GM18520 (cell line): ENCODE measurements around the gene LETM1.

ENCODE experiments used
- ATAC-seq: cut with Tn5 transposase; IDR thresholded peaks from one replicate; pipeline ENCODE4 v1.9.1; 2021; ENCODE audit not compliant: unreplicated experiment

Gene LETM1

DNA sequence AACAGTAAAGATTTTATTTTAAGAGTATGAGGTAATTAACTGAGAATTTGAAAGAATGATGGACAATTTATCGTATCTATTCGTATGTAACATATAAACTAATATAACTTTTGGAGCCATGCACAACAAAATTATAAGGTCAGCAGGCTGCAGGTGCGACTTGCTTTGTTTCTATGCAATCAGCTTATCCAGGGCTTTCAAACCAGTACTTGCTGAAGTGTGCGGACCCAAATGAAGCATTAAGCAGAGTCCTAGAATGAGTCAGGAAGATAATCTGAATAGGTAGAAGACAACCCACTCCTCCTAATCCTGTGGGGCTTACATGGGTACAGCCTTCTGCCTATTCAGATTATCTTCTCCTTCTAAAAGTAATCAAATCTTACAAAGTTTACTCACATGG, 17.3 kb upstream of the LETM1 start:
- ATAC-seq: no peak

DNA sequence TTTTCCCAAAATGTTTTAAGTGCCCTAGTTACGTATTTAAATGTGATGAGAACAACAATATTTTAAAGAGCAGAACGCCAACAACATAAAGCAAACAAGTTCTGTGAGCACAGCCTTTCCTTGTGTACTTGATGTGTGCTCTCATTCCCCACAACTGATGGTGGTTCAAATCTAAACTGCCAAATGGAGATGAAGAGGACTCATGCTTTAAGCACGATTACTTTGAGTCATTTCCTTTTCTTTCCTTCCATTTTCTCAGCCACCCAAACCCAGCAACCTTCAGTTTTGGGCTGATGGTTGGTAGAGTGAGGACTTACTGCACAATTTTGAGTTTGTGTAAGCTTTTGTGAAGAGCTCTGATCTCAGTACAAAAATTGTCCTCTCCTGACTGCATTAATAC, 16.9 kb upstream of the LETM1 start:
- no peak for ATAC-seq

DNA sequence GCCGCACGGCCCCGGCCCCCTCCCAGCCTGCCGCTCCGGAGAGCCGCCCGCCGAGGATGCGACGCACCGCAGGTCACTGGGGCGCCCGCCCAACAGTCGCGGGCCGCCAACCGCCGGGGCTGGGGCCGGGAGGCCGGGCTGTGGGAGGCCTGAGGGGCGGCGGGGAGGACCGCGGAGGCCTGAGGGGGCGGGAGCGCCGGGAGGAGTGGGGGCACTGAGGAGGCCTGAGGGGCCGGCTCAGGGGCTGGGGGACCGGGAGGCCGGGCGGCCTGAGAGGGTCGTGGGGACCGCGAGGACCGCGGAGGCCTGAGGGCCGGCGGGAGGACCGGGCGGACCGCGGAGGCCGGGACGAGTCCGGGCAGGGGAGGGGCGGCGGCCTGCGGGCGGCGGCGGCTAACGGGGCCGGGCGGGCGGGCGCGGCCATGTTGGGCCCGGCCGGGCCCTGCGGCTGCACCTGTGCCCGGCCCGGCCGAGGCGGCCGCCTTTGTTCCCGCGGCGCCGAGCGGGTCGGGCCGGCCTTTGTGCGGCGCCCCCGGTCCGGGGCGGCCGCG, 15.6 kb upstream of the LETM1 start:
- ATAC-seq: peak; percentile 4

DNA sequence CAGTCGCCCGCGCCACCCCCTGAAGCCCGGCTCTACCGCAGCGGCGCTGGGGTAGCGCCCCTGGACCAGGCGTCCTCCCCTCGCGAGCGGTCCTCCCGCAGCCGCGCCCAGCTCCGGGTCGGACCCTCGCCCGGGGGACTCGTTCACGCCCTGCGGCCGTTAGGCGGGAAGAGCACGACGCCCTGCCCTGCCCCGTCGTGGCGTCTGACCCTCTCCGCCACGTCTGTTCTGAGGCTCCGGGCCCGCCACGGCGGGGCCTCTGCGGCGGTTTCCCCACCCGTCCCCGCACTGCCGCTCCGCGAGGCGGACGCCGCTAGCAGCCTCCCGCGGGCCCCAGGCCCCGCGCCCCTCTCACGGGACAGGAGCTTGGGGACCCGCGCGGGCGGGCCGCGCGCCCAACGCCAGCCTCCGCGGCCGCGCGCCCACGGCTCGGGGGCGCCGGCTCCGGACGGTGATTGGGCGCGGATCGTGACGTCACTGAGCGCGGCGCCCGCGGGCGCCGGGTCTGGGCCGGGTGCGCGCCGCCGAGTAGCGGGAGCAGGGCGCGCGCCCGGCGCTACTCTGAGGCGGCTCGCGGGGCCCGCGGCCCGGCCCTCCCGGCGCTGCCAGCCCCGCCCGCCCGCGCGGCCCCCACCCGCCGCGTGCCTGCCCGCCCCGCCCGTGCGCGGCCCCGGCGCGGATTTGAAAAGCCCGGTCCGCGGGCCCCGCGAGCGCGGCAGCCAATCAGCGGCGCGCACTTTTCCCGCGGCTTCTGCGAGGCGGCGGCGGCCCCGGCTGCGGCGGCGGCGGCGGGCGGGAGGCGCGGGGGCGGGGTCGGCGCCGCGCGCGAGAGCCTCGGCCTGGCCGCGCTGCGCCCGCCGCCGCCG, 14.9 kb upstream of the LETM1 start, which contains the start of gene NSD2:
Gene NSD2, plus strand, starts transcription at position 816 of the 866 bp plus-strand sequence. CDS start 29,262 bp downstream, outside the sequence.
- ATAC-seq: peak; percentile 56

DNA sequence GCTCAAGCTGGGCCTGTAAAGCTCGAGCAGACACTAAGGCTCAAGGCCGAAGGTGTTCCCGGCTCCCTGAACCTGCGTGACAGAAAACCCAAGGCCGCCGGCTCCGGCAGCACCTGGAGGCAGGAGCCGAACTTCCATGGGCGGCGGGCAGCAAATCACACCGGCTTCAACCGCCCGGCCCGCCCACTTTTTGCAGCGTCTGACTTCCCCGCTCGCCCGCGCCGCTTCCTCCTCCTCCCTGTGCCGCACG, 14.3 kb upstream of the LETM1 start:
- ATAC-seq: no peak

DNA sequence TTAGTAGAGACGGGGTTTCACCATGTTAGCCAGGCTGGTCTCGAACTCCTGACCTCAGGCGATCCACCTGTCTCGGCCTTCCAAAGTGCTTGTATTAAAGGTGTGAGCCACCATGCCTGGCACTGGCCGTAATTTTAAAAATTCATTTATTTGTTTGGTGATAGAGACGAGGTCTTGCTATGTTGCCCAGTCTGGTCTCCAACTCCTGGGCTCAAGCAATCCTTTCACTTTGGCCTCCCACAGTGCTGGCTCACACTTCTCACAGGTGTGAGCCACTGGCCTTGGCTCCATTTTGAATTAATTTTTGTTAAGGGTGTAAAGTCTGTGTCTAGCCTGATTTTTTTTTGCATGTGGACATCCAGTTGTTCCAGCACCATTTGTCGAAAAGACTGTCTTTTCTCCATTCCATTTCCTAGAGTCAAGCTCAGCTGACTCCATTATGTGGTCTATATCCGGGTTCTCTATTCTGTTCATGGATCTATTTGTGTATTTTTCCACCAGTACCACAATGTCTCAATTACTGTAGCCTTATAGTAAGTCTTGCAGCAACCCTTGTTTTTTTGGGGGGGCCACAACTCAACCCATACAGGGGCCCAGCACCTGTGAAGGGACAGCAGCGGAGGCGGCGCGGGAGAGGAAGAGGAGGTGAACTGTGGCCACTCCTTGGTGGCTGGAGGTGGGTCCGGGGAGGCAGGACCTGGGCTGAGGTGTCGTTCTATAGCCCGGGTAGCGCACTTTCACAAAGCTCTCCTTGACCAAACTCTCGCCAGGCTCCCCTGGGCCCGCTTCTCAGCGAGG, 13.8 kb upstream of the LETM1 start:
- no peak for ATAC-seq

DNA sequence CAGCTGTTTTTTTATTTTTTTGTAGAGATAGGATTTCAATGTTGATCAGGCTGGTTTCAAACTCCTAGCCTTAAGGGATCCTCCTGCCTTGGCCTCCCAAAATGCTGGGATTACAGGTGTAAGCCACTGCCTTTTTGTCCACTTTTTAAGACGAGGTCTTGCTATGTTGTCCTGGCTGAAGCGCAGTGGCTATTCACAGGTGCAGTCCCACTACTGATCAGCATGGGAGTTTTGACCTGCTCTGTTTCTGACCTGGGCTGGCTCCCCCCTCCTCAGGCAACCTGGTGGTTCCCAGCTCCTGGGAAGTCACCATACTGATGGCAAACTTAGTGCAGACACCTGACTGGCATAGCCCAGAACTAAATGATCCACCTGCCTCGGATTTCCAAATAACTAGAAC, 13.0 kb upstream of the LETM1 start:
- no peak for ATAC-seq

DNA sequence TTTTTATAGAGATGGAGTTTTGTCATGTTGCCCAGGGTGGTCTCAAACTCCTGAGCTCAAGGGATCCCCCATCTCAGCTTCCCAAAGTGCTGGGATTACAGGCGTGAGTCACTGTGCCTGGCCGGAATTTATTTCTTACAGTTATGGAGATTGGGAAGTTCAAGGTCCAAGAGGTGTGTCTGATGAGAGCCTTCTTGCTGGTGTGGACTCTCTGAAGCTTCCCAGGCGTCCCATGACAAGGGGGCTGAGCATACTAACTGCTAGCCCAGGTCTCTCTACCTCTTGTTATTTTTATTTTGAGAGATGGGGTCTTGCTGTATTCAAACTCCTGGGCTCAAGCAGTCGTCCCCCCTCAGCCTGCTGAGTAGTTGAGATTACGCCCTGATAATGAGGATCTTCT, 12.3 kb upstream of the LETM1 start:
- no peak for ATAC-seq

DNA sequence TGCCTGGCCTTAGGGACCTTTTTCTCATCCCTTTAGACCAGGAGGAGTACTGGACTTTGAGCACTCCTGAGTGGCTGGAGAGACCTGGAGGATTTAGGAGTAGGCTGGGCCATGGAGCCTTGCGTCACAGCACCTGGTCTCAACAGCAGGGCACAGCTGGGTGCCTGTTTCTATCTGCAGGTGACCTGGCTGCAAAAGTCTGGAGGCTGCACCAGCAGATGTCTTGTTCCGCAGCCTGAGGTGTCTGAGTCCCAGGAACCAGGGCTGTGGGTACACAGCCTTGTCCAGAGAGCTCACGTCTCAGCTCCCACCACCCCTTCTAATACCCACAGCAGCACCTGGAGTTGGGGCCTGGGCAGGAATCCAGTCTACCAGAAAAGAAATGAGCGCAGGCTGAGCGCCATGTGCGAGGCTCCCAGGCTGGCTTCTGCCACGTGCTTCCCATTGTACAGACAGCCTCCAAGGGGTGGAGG, 10.3 kb upstream of the LETM1 start:
- no peak for ATAC-seq

DNA sequence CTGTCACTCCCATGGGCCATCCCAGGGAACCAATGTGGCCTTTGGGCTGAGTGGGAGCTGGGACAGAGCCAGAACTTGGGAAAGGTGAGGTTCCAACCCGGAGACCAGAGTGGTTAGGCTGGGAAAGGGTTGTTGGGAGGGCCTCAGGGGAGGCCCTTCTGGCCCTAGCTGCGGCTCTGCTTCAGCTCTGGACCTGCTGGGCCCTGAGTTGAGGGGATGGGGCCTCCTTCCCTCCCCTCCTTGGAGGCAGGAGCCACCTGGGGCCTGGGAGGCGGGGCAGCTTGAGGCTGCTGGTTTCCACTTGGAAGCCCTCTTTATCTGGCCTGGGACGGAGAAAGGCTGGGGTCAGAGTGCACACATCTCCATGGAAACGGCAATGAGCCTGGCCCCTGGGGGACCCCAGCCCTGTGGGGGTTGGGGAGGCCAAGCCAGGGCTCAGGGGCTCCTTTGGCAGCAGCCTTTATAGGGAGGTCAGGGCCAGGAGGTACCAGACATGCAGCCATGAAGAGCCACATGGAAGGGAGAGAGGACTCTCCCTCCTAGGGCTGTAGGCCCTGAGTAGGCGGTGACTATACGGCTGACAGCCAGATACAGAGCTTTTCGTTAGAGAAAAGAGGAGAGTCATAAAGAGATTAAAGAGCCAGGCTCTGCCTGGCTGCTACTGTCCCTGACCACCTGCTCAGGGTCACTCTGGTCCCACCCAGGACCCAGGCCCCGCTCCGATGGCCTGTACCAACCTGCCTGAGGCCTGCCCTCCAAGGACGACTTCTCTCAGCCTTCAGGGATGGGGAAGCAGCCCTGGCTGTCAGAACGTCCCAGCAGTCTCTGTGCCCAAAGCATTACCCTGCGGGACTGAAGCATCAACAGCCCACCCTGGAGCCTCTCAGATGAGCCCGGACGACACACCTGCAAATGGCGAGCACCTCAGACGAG, 8.4 kb upstream of the LETM1 start:
- no peak for ATAC-seq

DNA sequence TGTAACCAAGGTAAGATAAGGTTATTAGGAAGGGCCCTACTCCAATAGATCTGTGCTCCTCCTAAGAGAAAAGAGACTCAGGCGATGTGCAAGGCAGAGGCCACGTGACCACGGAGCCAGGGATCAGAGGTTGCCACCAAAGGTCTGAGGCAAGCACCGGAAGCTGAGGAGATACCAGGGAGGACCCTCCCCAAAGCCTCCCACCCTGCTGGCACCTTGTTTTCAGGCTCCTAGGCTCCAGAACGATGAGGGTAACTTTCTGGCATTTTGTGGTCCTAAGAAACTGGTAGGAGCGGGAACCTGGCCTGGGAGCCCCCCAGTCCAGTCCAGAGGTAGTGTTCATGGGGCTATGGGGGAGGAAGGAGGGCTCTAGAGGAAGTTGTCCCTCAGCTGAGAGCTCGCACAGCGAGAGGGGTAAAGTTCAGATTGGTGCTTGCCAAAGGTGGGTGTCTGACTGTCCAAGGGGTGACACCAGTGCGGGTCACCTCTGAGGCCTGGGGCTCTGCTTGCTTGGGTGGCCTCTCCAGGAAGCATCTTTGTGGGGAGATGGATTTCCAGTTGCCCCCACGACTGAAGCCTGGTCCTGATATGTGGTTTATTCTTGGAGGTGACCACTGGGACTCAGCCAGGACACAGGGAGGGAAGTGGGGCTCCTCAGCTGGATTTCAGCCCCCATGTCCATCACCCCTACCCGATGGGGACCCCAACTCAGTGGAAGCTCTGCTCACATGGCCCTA, 7.5 kb upstream of the LETM1 start:
- no peak for ATAC-seq

DNA sequence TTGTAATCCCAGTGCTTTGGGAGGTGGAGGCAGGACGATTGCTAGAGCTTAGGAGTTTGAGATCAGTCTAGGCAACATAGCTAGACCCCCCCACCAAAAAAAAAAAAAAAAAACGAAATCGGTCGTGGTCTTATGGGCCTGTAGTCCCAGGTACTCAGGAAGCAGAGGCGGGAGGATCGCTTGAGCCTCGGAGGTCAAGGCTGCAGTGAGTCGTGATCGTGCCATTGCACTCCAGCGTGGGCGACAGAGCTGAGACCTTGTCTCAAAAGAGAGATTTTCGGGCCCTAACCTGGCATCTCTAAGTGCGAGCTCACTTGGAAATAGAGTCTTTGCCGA, 7.0 kb upstream of the LETM1 start:
- ATAC-seq: no peak

DNA sequence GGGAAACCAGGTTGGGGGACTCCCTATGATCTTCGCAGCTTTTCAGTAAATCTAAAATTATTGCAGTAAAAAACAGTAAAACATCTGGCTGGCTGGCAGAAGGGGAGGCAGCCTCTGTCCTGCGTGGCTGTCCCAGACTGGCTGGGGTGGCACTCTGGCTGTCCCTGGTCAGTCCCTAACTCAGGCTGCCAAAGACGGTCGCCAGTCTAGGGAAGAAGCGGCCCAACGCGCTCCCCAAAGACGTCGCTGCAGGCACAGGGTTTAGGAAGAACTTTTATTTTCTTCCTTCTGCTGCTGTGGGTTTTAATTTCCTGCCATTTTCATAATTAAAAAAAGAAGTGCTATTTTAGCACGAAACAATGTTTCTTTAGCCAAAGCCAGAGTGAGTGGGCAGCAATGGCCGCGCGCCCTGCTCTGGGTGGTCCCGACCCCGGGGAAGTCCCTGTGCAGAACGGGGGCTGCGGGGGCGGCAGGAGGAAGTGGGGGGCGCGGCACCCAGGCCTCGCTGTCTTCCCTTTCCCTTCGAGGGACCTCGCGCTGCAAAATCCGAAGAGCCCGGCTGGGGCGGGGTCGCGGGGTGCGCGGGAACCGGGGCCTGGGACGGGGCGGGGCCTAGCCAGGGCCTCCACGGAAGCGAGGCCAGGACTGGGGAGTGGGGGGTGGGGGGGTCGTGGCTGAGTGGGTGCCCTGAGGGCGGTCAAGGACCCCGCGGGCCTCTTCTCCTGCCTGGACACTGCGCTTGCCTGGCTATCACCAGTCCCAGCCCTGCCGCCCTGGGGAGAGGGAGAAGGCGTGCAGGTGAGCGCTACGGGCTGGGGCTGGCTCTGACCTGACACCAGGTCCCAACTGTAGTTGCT, 6.3 kb upstream of the LETM1 start:
- no peak for ATAC-seq

DNA sequence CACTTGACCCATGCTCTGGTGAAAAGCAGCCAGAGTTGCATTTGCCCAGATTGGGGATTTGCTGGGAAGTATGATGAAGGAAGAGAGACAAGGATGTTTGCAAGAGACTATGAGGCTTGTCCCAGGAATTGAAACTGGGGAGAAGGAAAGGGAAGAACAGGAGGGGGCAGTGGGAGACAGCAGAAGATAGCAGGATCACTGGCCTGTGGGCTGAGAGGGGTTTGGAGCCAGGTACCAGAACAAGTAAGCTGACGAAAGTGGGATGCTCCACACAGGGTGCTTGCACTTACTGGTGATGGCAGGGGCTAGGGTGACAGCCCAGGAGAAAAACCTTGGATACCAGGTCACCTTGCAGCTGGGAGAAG, 3.4 kb upstream of the LETM1 start:
- ATAC-seq: no peak

DNA sequence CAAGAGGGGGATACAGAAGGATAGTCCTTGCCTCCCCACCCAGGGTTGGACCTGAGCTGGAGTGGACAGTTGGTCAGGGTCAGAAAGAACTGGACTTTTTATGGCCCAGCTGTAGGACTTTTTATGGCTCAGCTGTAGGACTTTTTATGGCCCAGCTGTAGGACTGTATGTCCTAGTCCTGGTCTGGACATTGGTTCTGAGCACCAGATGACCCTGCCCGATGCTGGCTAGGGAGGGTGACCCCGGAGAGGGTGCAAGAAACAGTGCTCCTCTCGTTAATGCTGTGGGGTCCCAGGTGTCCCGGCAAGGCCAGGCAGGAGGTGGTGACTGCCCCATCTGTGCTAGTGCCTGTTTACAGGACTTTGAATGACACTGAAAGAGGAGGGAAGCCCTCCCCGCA, 2.0 kb upstream of the LETM1 start:
- ATAC-seq: no peak

DNA sequence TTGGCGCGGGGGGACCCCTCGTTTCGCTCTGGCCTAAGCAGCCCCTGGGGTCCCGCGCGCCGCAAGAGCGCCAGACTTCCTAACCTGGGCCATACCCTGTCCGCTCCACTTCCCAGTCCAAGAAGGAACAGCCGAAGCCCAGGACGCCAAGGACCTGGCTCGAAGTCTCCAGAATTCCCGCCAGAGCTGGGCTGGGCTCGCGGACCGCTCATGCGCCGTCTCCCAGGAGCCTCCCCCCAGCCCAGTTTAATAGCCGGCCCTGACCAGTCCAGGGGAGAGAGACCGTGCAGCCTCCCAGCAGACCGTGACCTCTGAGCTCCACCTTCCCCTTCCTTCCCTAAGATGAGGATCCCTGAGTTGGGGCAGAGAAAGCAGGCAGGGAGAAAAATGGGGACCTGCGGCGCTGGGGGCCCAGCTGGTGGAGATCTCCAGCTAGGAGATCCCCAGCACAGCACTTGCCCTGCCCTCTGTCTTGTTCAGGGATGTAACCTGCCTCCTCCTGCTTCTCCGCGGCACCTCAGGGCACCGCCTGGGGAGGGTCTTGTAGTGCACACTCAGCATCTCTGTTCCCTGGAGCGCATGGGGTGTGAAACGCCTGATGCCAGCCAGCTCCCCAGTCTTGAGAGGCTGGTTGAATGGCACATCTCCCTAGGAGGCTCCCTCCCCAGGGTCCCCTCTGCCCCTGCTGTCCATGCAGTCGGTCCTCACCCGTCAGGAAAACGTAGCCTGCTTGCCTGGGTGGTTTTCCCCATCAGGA, 1.2 kb upstream of the LETM1 start:
- ATAC-seq: no peak

DNA sequence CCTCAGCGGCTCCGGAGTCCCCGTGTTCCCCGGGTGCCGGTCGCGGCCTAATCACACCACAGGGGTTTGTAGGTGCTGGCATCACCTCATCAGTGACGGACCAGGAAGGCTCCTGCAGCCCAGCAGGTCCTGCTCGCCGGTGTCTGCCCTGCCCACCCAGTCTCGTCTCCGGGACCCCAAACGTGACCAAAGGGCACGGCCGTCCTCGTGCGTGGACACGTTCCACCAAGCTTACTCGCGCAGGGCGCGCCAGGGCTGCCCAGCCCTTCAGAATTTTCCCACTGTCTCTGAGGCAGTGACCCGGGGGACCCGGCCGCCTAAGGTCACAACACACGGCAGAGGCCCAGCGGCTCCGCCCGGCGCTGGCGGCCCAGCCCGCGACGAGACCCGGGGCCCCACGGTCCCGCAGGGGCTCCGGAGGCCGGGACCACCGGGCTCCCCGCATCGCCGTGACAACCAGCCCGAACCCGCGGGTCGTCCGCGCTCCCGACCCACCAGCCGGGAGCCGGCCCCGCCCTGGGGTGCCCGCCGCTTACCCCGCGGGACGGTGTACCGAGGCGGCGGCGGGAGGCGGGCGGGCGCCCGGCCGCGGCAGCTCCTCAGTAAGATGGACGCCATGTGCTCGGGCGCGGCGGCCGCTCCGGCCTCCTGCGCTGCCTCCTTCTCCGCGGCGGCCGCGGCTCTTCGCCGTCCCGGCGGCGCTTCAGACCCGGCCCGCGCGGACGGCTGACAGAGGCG, 454 bp downstream of the LETM1 start:
- ATAC-seq: no peak

DNA sequence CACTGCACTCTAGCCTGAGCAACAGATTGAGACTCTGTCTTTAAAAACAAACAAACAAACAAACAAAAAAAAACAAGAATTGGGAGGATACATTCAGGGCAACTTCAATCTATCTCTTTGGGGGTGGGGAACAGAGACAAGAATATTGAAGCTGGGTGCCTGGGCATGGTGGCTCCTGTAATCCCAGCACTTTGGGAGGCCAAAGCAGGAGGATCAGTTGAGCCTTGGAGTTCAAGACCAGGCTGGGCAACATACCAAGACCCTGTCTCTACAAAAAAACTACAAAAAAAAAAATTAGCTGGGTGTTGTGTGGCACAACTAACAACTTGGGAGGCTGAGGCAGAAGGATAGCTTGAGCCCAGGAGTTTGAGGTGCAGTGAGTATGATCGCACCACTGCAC, 1.2 kb downstream of the LETM1 start:
- no peak for ATAC-seq
